OCI-LY3 (cell line): ENCODE measurements around the gene PYCR2.
"Not testable (repeated sequence)": the region's sequence is repeated elsewhere in the genome, so short reads cannot be mapped to it uniquely, and the experiment has no call there.

Source experiments
- H2AFZ ChIP-seq: fragments of 200-600, 300-600 bp; shearing (Covaris generic); 2 replicates; pipeline ENCODE4 v1.6.0; 2014; ENCODE audit warnings: antibody characterized with exemption, low read depth, low read length
- H3K27ac ChIP-seq: fragments of 200-600, 300-600 bp; sonication (generic); 2 replicates; pipeline ENCODE4 v1.5.1; 2014; ENCODE audit warnings: mild to moderate bottlenecking, low read length, moderate library complexity, mixed read lengths
- H3K27me3 ChIP-seq: fragments of 200-600, 300-600 bp; sonication (generic); 2 replicates; pipeline ENCODE4 v1.6.1; 2014; ENCODE audit warnings: low read depth, low read length, mixed read lengths
- H3K36me3 ChIP-seq: fragments of 200-600, 300-600 bp; sonication (generic); replicated peaks from 2 replicates; pipeline ENCODE3; 2014; ENCODE audit warnings: low read depth, low read length, mixed read lengths
- H3K4me1 ChIP-seq: fragments of 300-600, 200-600 bp; sonication (generic); 2 replicates; pipeline ENCODE4 v1.6.1; 2014; ENCODE audit warnings: low read length, mixed read lengths
- H3K4me2 ChIP-seq: fragments of 200-600, 300-600 bp; sonication (generic); 2 replicates; pipeline ENCODE4 v1.6.1; 2014; ENCODE audit warnings: low read length, mixed read lengths
- H3K4me3 ChIP-seq: fragments of 300-600, 200-600 bp; sonication (generic); 2 replicates; pipeline ENCODE4 v1.5.1; 2014; ENCODE audit warnings: antibody characterized with exemption, mild to moderate bottlenecking, low read length, moderate library complexity
- H3K79me2 ChIP-seq: fragments of 300-600, 200-600 bp; shearing (Covaris generic); 2 replicates; pipeline ENCODE4 v1.6.1; 2014; ENCODE audit warnings: mild to moderate bottlenecking, low read length, mixed read lengths
- H3K9ac ChIP-seq: fragments of 300-600, 200-600 bp; shearing (Covaris generic); 2 replicates; pipeline ENCODE4 v1.6.0; 2014; ENCODE audit warnings: mild to moderate bottlenecking, low read length, moderate library complexity
- H3K9me3 ChIP-seq: fragments of 200-600, 300-600 bp; shearing (Covaris generic); 2 replicates; pipeline ENCODE4 v1.6.1; 2014; ENCODE audit warnings: low read length, mixed read lengths; ENCODE audit not compliant: insufficient read depth
- H4K20me1 ChIP-seq: fragments of 200-600, 300-600 bp; sonication (generic); 2 replicates; pipeline ENCODE4 v1.6.1; 2016; ENCODE audit warnings: low read length, mixed read lengths; ENCODE audit not compliant: insufficient read depth
- EZH2phosphoT487 ChIP-seq: fragments of 200-600 bp; shearing (Covaris generic); IDR thresholded peaks from 2 replicates; pipeline ENCODE4 v1.6.1; 2018; ENCODE audit warnings: antibody characterized with exemption, mixed run types, low read depth
- TF ChIP-seq, protein P1 (sequence below): fragments of 200-600, 300-600 bp; sonication (generic); IDR thresholded peaks from 2 replicates; pipeline ENCODE4 v1.5.1; 2014; ENCODE audit warnings: antibody characterized with exemption, low read length, low read depth

PYCR2 gene

DNA sequence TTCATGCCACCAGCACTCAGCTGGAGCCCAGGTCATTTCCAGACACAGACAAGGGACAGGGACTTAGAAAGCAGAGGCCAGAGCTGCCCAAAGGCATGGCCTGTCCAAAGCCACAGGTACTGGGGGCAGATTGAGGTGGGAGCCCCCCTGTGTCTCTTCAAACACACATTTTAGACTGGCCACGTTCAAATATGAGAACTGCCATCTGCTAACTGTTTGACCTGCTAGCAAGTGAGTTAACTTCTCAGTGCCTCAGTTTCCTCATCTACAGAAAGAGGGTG lies 17.8 kb upstream of the PYCR2 start:
- Histone ChIP-seq H3K9ac (no peak overlapping the region), H3K27ac (no peak overlapping the region), H3K4me1 (peaks cover 28% of the 10 kb centered on the region), H3K9me3 (no peaks in the 10 kb centered on the region), H3K79me2 (no peaks in the 10 kb centered on the region), H3K4me2 (peak overlapping the region; percentile 63), H4K20me1 (no peaks in the 10 kb centered on the region), H2AFZ (no peak overlapping the region), H3K4me3 (no peak overlapping the region; the same call in 1 of the 2 replicates), H3K27me3 (peaks cover 25% of the 10 kb centered on the region), H3K36me3 (no peaks in the 10 kb centered on the region)
- no peak for TF ChIP-seq EZH2phosphoT487
- TF ChIP-seq, protein P1, sequence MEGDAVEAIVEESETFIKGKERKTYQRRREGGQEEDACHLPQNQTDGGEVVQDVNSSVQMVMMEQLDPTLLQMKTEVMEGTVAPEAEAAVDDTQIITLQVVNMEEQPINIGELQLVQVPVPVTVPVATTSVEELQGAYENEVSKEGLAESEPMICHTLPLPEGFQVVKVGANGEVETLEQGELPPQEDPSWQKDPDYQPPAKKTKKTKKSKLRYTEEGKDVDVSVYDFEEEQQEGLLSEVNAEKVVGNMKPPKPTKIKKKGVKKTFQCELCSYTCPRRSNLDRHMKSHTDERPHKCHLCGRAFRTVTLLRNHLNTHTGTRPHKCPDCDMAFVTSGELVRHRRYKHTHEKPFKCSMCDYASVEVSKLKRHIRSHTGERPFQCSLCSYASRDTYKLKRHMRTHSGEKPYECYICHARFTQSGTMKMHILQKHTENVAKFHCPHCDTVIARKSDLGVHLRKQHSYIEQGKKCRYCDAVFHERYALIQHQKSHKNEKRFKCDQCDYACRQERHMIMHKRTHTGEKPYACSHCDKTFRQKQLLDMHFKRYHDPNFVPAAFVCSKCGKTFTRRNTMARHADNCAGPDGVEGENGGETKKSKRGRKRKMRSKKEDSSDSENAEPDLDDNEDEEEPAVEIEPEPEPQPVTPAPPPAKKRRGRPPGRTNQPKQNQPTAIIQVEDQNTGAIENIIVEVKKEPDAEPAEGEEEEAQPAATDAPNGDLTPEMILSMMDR, result no peak

DNA sequence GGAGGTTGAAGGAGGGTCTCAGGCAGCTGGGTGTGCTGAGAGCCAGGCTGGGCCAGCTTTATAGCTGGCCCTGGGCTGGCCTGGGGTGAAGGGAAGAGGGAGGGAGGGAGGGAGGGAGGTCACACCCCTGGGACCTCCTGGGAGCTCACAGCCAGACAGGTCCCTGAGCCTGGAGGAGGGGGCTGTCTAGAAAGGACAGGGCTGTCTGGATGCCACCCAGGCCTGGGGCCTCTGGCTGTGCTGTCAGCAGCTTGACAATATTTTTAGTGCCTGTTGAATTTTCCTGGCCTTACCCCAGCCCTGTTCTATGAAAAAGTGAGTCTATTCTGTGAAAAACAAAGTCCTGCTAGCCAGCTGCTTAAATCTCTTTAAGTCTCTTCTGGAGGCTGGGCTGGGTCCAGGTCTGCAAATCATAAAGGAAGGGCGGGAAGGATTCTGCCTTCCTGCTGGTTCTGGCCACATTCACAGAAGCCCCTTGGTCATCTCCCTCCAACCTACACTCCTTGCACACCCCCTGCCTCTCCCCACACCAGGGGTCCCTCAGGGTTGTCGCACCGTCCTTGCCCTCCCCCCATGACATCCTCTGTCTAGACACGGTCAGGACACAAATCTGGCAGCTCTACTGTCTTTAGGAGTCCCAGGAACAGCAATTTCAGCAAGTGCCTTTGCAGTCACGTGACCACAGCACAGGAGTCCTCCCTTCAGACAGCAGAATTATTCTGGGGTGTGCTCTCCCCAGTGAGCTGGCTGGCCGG lies 17.3 kb upstream of the PYCR2 start, which contains the start of gene LEFTY2:
TSS of gene LEFTY2 (minus strand) at position 34 of the 755 bp plus-strand sequence. CDS start 80 bp downstream, outside the sequence.
- Histone ChIP-seq H2AFZ (no peak within 1 kb of the TSS), H3K4me1 (peaks cover 28% of the 10 kb centered on the region), H3K9ac (no peak within 1 kb of the TSS), H3K4me2 (peak within 1 kb of the TSS; percentile 63), H3K27ac (no peak within 1 kb of the TSS), H3K27me3 (peaks cover 20% of the 10 kb centered on the region), H4K20me1 (no peaks in the 10 kb centered on the region), H3K36me3 (no peaks in the 10 kb centered on the region), H3K79me2 (no peaks in the 10 kb centered on the region), H3K4me3 (no peak within 1 kb of the TSS; the same call in 1 of the 2 replicates), H3K9me3 (no peaks in the 10 kb centered on the region)
- no peak for TF ChIP-seq EZH2phosphoT487
- TF ChIP-seq, protein P1, result no peak

DNA sequence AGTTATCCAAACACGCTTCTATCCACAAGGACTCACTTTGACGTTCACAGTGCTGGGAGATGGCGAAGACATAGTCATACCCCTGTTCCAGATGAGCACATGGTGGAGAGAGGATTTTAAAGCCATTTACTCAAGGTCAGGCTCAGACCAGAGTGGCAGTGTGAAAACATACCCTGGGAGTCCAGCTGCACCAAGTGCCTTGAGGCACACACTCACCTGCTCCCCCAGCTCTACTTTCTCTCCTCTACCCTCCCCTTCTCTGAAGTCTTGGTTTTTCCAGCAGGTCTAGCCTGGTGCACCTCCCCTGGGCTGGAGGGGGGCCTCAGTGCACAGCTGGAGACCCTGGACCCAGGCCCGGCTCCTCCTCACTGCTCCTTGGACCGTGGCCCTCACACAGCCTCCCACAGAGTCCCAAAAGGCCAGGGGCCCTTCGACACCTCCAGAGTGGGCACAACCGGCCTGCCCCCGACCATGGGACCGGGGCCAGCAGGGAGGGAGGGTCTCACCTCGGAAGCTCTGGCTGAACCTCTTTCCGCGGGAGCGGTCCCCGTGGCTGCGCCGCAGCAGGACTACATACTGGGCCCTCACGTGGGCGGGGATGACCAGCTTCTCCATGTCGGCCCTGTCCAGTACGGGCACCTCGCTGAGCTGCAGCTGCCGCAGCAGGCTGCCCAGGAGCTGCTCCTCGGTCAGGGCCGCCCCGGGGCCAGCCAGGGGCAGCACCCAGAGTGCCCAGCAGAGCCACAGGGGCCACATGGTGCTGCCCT lies 16.5 kb upstream of the PYCR2 start:
- TF ChIP-seq EZH2phosphoT487, result no peak
- TF ChIP-seq, protein P1, result no peak
- H3K9ac ChIP-seq, result no peak overlapping the region
- no peaks in the 10 kb centered on the region for H3K9me3 ChIP-seq
- no peak overlapping the region for H3K27ac ChIP-seq
- H3K4me3 ChIP-seq, result no peak overlapping the region
- peaks cover 28% of the 10 kb centered on the region for H3K4me1 ChIP-seq
- H3K4me2 ChIP-seq, result no peak overlapping the region
- H4K20me1 ChIP-seq, result no peaks in the 10 kb centered on the region
- H2AFZ ChIP-seq, result no peak overlapping the region
- no peaks in the 10 kb centered on the region for H3K79me2 ChIP-seq
- peaks cover 12% of the 10 kb centered on the region for H3K27me3 ChIP-seq
- no peaks in the 10 kb centered on the region for H3K36me3 ChIP-seq

DNA sequence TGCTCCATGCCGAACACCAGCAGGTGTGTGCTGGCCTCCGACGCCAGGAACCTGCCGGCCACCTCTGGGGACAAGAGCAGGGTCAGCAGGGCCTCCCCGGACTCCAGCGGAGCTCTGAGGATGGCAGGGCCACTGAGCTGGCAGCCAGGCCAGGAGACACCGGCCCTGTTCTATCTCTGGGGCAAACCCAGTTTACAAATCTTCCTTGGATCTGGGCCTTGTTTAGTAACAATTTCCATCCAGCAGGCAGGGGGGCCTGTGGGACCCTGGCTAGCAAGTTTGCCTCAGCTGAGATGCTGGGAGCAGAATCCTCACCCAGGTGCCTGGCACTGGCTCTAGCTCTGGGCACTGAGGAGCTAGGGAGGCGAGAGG lies 15.9 kb upstream of the PYCR2 start:
- H3K4me3 ChIP-seq, H3K27ac ChIP-seq, H3K4me2 ChIP-seq: not testable (repeated sequence)

DNA sequence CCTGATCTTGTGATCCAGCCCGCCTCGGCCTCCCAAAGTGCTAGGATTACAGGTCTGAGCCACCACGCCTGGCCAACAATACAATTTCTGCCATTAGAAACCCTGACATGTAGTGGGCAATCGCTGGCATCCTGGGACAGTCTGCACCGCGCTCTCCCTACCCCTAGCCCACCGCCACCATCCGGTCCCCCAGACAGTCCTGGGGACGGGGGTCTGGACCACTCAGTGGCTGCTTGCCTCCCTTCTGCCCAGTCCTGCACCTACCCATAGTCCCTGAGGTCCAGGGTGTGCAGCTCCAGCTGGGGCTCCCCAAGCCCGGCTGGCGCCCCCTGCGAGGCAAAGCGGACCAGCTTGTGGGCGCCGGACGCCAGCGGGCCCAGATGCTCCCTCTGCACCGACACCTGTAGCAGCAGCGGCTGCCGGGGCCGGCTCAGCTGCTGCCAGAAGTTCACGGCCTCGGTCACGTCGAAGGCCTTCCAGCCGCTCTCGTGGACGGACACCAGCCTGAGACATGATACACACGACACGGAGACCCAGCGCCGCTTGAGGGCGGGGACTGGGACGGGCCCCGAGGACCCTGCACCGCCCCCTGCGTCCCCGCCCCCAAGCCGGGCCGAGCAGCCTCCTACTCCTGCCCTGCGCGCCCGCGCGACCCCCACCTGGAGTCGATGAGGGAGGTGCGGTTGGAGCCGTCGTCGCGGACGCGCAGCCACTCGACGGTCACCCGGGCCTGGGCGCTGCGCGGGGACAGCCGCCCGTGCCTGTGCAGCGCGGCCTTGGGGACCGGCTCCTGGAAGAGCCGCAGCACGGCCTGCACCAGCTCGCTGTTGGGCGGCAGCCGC lies 15.3 kb upstream of the PYCR2 start:
- peaks cover 16% of the 10 kb centered on the region for H3K4me1 ChIP-seq
- not testable (repeated sequence) for H4K20me1 ChIP-seq, H2AFZ ChIP-seq, H3K9me3 ChIP-seq, H3K79me2 ChIP-seq, H3K27me3 ChIP-seq, H3K27ac ChIP-seq, H3K9ac ChIP-seq, H3K4me3 ChIP-seq, H3K4me2 ChIP-seq, H3K36me3 ChIP-seq

More for the DNA sequence above, 15.9 kb upstream of the PYCR2 start:
- peaks cover 22% of the 10 kb centered on the region for H3K4me1 ChIP-seq
- H2AFZ ChIP-seq, H3K79me2 ChIP-seq, H4K20me1 ChIP-seq, H3K9ac ChIP-seq, H3K36me3 ChIP-seq, H3K27me3 ChIP-seq, H3K9me3 ChIP-seq: not testable (repeated sequence)
